ENCODE results near the gene STUM.

DNA sequence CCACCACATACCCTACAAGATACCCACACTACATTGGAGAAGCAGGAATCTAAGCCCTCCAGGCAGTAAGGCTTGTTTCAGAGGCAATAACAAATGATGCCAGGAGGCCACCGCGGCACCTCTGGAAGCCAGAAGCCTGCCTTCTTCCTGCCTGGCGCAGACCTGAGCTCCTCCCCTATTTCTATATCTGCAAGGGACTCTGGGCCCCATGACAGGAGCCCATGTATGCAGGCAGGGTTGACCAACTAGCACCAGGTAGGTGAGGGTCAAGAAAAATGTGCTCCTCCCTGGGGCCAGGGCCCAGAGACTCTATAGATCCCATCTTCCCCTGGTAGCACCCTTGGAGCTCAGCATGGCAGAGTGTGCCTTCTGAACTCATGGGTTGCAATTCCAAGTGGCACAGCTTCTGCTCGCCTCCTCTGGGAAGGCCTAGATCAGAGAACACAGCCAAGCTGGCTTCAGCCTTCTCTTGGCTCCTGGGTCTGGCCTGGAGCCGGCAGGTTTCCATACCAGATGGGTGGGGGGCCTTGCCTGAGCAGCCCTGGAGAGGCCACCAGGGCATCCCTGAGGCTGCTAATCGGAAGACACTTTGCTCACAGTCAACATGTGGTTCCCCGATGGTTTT lies 85.1 kb downstream of the STUM start:
- no peak for TF ChIP-seq POLR2A (IDR thresholded peaks at IDR 0.05)
- TF ChIP-seq CTCF (IDR thresholded peaks at IDR 0.05) = no peak
- no peak for TF ChIP-seq EP300 (IDR thresholded peaks at IDR 0.05)
- TF ChIP-seq POLR2AphosphoS5 (IDR thresholded peaks at IDR 0.05) = no peak
